ENCODE data around the gene PNPLA8.

DNA sequence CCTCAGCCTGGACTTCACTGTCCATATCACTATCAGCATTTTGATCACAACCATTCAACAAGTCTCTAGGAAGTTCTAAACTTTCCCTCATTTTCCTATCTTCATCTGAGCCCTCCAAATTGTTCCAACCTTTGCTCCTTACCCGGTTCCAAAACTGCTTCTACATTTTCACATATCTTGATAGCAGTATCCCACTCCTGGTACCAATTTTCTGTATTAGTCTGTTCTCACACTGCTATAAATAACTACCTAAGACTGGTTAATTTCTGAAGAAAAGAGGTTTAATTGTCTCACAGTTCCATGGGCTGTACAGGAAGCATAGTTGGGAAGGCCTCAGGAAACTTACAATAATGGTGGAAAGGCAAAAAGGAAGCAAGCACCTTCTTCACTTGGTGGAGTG is 31.7 kb upstream of the PNPLA8 start:
- TF ChIP-seq, protein P1, sequence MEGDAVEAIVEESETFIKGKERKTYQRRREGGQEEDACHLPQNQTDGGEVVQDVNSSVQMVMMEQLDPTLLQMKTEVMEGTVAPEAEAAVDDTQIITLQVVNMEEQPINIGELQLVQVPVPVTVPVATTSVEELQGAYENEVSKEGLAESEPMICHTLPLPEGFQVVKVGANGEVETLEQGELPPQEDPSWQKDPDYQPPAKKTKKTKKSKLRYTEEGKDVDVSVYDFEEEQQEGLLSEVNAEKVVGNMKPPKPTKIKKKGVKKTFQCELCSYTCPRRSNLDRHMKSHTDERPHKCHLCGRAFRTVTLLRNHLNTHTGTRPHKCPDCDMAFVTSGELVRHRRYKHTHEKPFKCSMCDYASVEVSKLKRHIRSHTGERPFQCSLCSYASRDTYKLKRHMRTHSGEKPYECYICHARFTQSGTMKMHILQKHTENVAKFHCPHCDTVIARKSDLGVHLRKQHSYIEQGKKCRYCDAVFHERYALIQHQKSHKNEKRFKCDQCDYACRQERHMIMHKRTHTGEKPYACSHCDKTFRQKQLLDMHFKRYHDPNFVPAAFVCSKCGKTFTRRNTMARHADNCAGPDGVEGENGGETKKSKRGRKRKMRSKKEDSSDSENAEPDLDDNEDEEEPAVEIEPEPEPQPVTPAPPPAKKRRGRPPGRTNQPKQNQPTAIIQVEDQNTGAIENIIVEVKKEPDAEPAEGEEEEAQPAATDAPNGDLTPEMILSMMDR (IDR thresholded peaks at IDR 0.05): no peak
- TF ChIP-seq POLR2A (IDR thresholded peaks at IDR 0.05): no peak
- TF ChIP-seq EP300 (IDR thresholded peaks at IDR 0.05): no peak

All from tibial nerve (tissue), 4 donors.